ENCODE measurements around the gene ABCE1. TPM values are rescaled to one million over a fixed set of nuclear protein-coding genes. Genes with fewer than 3 reads are reported as not detected.
A peak's percentile ranks its signal among the peaks of the same experiment; 100 is the strongest.

The ABCE1 gene
- total RNA-seq, 2 experiments from 2014 or later = 60.6 to 63.3 TPM

DNA sequence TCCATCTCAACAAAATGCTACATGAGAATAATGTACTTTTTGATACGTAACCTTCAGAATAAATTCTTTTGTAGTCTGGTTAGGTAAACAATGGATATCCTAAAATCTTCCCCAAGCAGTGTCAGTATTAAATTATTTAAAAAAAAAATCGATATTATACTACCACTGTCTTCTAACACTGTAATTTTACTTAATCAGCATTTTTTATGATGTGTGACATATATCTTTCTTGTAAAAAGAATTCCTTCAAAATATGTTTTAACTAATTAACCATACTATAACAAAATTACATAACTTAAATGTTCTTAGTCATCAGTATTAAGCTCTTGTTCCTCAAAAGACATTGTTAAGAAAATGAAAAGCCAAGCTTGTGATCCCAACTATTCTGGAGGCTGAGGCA, 69.8 kb downstream of the ABCE1 start:
- ChIA-PET POLR2A (interaction anchor here (0.9 to 2.7 kb wide), 3 partner anchors 9 to 65 kb away, joined by 3 to 11 read pairs (median 6); no protein-coding TSS in a partner anchor), CTCF (no interaction called here)
- peaks cover 24% of the 10 kb centered on the region for H3K4me1 Mint-ChIP-seq
- no peaks in the 10 kb centered on the region for H3K9me3 Mint-ChIP-seq
- DNase-seq = no peak
- H3K36me3 Mint-ChIP-seq (ENCODE audit: low read depth) = peaks cover 47% of the 10 kb centered on the region
- no peak overlapping the region for H3K27ac Mint-ChIP-seq
- H3K4me3 Mint-ChIP-seq = no peak overlapping the region
- H3K27me3 Mint-ChIP-seq = no peaks in the 10 kb centered on the region

DNA sequence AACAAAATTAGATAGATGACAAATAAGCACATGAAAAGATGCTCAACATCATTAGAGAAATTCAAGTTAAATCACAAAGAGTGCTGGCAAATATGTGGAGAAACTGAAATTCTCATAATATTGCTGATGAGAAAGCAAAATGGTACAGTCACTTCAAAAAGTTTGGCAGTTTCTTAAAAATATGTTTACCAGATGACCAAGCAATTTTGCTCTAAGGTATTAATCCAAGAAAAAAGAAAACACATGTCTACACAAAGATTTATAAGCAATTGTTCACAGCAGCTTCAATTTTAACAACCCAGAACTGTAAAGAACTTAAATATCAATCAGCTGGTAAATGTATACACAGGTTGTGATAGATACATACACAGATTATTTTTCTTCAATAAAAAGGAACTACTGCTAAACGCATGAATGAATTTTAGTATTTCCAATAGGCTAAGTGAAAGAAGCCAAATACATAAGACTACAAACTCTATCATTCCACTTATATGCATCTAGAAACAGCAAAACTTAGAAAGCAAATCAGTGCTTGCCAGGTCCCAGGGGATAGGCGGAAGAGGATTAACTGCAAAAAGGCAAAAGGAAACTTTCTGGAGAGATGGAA, 70.6 kb downstream of the ABCE1 start:
- no peaks in the 10 kb centered on the region for H3K9me3 Mint-ChIP-seq
- H3K36me3 Mint-ChIP-seq (ENCODE audit: low read depth) = peaks cover 49% of the 10 kb centered on the region
- CTCF ChIA-PET = no interaction called here
- no peak for DNase-seq
- no peak overlapping the region for H3K27ac Mint-ChIP-seq
- no peaks in the 10 kb centered on the region for H3K27me3 Mint-ChIP-seq
- no peak overlapping the region for H3K4me3 Mint-ChIP-seq
- POLR2A ChIA-PET = interaction anchor here (0.9 to 2.7 kb wide), 4 partner anchors 9 to 66 kb away, joined by 3 to 11 read pairs (median 6); no protein-coding TSS in a partner anchor
- H3K4me1 Mint-ChIP-seq = peaks cover 28% of the 10 kb centered on the region

DNA sequence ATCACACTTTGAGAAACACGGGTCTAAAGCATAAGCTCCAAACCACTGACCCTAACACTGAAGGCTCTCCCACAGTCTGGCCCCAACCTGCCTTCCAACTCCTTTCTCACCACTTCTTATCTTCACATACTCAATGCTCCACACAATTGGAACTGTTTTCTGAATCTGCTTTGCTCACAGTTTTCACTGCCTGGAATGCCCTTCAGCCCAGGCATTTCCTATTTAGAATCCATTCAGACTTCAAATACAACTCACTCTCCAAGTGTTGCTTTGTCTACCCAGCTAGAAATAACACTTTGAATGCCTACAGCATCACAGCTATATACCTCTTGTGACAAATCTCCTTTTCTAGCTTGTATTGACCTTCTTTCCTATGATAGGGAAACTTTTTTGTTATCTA, 72.1 kb downstream of the ABCE1 start:
- POLR2A ChIA-PET = interaction anchor here (1.0 to 2.2 kb wide), 4 partner anchors 8 to 19 kb away, joined by 3 to 7 read pairs (median 3); no protein-coding TSS in a partner anchor
- no peak overlapping the region for H3K4me3 Mint-ChIP-seq
- CTCF ChIA-PET = no interaction called here
- no peak for DNase-seq
- H3K9me3 Mint-ChIP-seq = no peaks in the 10 kb centered on the region
- H3K27me3 Mint-ChIP-seq = no peaks in the 10 kb centered on the region
- H3K4me1 Mint-ChIP-seq = peaks cover 39% of the 10 kb centered on the region
- H3K27ac Mint-ChIP-seq = no peak overlapping the region
- H3K36me3 Mint-ChIP-seq (ENCODE audit: low read depth) = peaks cover 61% of the 10 kb centered on the region

DNA sequence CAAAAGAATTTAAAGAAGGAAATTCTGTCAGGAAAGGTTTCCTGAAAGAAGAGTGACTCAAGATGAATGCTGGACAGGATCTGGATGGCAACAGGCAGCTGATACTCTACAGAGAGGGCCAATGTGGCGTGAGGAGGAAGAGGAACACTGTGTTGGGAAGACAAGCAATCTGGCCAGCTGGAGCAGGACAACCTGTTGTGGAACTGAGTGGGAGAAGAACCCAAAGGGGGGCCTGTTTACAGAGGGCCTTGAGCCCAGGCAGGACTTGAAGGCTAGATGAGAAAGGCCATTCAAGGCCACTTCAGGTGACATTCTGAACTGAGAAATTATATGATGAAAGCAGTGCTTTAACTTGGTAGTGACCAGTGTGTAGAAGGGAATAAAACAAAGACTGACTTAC, 73.8 kb downstream of the ABCE1 start:
- no peaks in the 10 kb centered on the region for H3K9me3 Mint-ChIP-seq
- H3K27me3 Mint-ChIP-seq = no peaks in the 10 kb centered on the region
- H3K4me3 Mint-ChIP-seq = no peak overlapping the region
- CTCF ChIA-PET = no interaction called here
- POLR2A ChIA-PET = no interaction called here
- DNase-seq = no peak
- H3K27ac Mint-ChIP-seq = no peak overlapping the region
- H3K36me3 Mint-ChIP-seq (ENCODE audit: low read depth) = peaks cover 54% of the 10 kb centered on the region
- H3K4me1 Mint-ChIP-seq = peaks cover 43% of the 10 kb centered on the region

DNA sequence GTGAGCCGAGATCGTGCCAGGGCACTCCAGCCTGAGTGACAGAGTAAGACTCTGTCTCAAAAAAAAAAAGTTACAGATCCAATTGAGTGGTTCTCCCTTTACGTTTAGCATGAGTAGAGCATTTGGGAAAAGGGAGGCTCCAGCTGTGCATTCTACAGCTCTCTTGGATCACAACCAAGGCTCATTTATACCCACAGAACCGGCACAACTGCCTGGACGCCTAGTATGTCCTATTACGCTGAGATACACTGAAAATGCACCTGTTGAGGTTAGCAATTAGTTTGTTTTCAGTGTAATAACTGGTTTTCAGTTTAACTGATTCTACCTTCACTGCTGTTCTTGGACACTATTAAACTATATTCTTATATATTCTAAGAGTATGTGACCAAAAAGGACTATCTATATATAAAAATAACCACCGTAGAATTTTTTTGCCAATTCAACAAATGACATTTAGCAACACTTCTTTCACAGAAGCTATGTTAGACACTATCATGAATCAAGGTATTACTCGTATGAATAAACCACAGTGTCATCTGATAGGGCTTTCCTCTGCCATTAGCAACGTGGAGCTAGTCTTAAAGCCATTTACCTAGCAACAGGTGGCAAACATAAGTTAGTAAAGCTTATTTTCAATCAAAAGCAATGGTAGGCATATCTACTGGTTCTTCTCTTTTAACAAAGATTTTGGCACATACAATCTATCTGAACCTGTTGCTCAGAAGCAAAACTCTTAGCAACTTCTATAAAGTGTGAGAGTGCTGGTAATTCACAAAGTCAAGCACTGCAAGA, 78.7 kb downstream of the ABCE1 start:
- peaks cover 42% of the 10 kb centered on the region for H3K4me1 Mint-ChIP-seq

DNA sequence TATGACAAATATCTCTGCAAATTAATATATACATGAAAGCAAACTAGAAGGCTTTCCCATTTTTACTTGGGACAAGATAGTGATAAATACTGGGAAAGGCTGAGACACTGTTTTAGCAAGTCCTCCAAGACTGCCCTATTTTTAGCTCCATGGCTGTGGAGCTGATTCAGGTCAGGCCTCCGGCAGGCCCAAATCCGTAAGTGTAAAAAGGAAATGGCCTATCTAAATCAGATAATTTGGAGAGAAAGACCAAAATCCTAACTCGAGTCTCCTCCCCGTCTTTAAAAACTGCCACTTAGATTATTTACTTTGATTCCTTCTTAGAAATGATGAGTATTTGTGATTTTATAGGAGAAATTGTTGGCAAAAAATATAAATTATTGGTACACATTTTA, 79.4 kb downstream of the ABCE1 start:
- Mint-ChIP-seq H3K27me3 (no peaks in the 10 kb centered on the region), H3K9me3 (no peaks in the 10 kb centered on the region), H3K4me3 (peak overlapping the region; percentile 87), H3K27ac (peak overlapping the region; percentile 95), H3K36me3 (ENCODE audit: low read depth) (peaks cover 28% of the 10 kb centered on the region), H3K4me1 (peaks cover 44% of the 10 kb centered on the region)
- CTCF ChIA-PET = interaction anchor here (0.7 to 3.5 kb wide), 7 partner anchors 23 to 439 kb away, joined by 3 to 16 read pairs (median 4); partner anchors contain the start of genes ABCE1 and ANAPC10
- no peak for DNase-seq
- POLR2A ChIA-PET = interaction anchor here (0.8 to 5.5 kb wide), 10 partner anchors 8 to 441 kb away, joined by 3 to 85 read pairs (median 8); partner anchors contain the start of genes ABCE1, ANAPC10 and MMAA

More for the DNA sequence above, 78.7 kb downstream of the ABCE1 start:
- ChIA-PET POLR2A (interaction anchor here (0.9 to 5.1 kb wide), 9 partner anchors 9 to 77 kb away, joined by 3 to 85 read pairs (median 6); partner anchors contain the start of genes ABCE1 and ANAPC10), CTCF (interaction anchor here (1.0 to 3.5 kb wide), 6 partner anchors 22 to 440 kb away, joined by 3 to 16 read pairs (median 4); partner anchors contain the start of genes ABCE1 and ANAPC10)
- no peaks in the 10 kb centered on the region for H3K27me3 Mint-ChIP-seq
- no peaks in the 10 kb centered on the region for H3K9me3 Mint-ChIP-seq
- H3K4me3 Mint-ChIP-seq = peak overlapping the region; percentile 87
- peak overlapping the region; percentile 95 for H3K27ac Mint-ChIP-seq
- DNase-seq = no peak
- peaks cover 31% of the 10 kb centered on the region for H3K36me3 Mint-ChIP-seq (ENCODE audit: low read depth)

DNA sequence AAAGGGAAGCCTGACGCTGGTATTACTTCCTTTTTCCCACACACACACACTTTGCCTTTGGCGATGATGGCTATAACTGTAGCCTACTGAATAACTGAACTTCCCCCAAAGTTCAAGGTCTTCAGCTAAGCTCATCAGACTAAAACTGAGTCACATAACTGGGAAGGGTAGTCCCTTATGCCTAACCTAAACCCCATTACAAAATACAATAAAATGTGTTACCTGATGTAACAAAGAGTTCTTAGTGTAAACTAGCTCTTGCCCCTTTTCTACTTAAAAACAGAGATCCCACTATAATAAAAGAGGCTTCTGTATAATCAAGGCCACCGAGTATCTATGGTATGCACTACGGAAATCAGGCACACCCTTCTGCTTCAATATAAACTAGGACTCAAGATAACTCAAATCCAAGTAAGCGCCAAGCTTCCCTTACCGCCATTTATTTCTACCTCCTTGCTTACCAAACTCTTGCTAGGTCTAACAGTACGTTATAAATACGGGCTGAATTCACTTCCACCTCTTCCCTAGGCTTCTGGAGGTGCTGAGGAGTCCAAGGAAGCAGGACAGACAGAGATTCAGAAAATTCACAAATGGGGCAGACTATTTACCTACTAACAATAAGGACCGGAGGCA, 79.9 kb downstream of the ABCE1 start:
- Mint-ChIP-seq H3K9me3 (no peaks in the 10 kb centered on the region), H3K36me3 (ENCODE audit: low read depth) (peaks cover 23% of the 10 kb centered on the region), H3K4me1 (peaks cover 41% of the 10 kb centered on the region), H3K27me3 (no peaks in the 10 kb centered on the region), H3K27ac (peak overlapping the region; percentile 95), H3K4me3 (peak overlapping the region; percentile 87)
- ChIA-PET POLR2A (interaction anchor here (0.8 to 5.5 kb wide), 8 partner anchors 8 to 441 kb away, joined by 3 to 85 read pairs (median 20); partner anchors contain the start of genes ABCE1, ANAPC10 and MMAA), CTCF (interaction anchor here (0.7 to 3.5 kb wide), 5 partner anchors 23 to 439 kb away, joined by 3 to 16 read pairs (median 4); partner anchors contain the start of genes ABCE1 and ANAPC10)
- no peak for DNase-seq

DNA sequence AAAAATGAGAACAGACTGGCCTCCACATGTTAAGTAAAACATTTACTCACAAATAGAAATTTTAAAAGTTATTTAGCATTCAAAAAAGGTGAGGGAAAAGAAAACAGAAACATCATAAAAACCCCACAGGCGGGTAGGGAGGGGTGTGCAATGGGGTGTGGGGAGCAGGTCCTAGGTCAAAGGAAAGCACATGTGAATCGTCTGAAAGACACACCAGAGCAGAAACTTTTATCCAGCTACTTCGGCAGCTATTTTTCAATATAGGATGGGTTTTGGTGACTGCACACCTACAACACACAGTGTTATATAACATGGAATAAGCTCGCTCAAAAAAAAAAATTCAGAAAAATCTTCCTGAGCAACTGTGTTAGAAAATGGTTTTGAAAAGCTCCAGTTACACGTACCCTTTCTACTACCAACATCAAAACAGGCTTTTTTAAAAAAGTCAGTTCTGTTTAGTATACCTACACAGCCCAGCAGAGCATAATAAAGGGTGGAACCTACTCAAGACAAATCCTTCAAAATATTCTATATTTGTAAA, 80.7 kb downstream of the ABCE1 start:
- Mint-ChIP-seq H3K27me3 (no peaks in the 10 kb centered on the region), H3K36me3 (ENCODE audit: low read depth) (peaks cover 19% of the 10 kb centered on the region), H3K4me3 (peak overlapping the region; percentile 87), H3K4me1 (peaks cover 38% of the 10 kb centered on the region), H3K27ac (peak overlapping the region; percentile 95), H3K9me3 (no peaks in the 10 kb centered on the region)
- ChIA-PET CTCF (interaction anchor here (0.6 to 3.5 kb wide), 3 partner anchors 81 to 438 kb away, joined by 3 to 16 read pairs (median 5); partner anchors contain the start of genes ABCE1 and ANAPC10), POLR2A (interaction anchor here (1.1 to 5.5 kb wide), 10 partner anchors 10 to 440 kb away, joined by 3 to 85 read pairs (median 7); partner anchors contain the start of genes ABCE1, ANAPC10 and MMAA)
- DNase-seq = peak; percentile 28

Other genes starting within 250 kb of the ABCE1 start
- 10 to 100 TPM; 22.4 to 28.4 TPM for gene ANAPC10, start 115 bp upstream of the ABCE1 start, total RNA-seq
- 10 to 100 TPM; 45.8 to 51.2 TPM for gene OTUD4, start 82.3 kb downstream of the ABCE1 start, total RNA-seq